Activated CD4-positive, alpha-beta memory T cell treated with anti-CD3 and anti-CD28 coated beads for 36 hours (primary cell): ENCODE measurements around the gene IP6K1. TPM values are rescaled to one million over a fixed set of nuclear protein-coding genes. Genes with fewer than 3 reads are reported as not detected.

ENCODE experiments used
- CTCF ChIA-PET: fragments of 350-600 bp; sonication (Branson Sonifier 250); formaldehyde crosslinking; loops from one replicate; lab custom pipeline; 2021; ENCODE audit warnings: antibody characterized with exemption, inconsistent platforms; lab: Charles Lee
- POLR2A ChIA-PET: fragments of 350-600 bp; sonication (Branson Sonifier 250); formaldehyde crosslinking; loops from one replicate; lab custom pipeline; 2021; ENCODE audit warnings: antibody characterized with exemption; lab: Charles Lee
- DNase-seq: peaks from one replicate; pipeline ENCODE4 v3.0.0-alpha.2; 2020
- H3K27ac Mint-ChIP-seq: one replicate; pipeline ENCODE4 v1.8.0; 2021; ENCODE audit warnings: mixed read lengths
- H3K27me3 Mint-ChIP-seq: one replicate; pipeline ENCODE4 v1.8.0; 2021; ENCODE audit warnings: mixed read lengths
- H3K36me3 Mint-ChIP-seq: one replicate; pipeline ENCODE4 v1.8.0; 2021; ENCODE audit warnings: mixed read lengths
- H3K4me1 Mint-ChIP-seq: one replicate; pipeline ENCODE4 v1.8.0; 2021; ENCODE audit warnings: low read depth, mixed read lengths
- H3K4me3 Mint-ChIP-seq: one replicate; pipeline ENCODE4 v1.8.0; 2021; ENCODE audit warnings: mild to moderate bottlenecking, mixed read lengths
- H3K9me3 Mint-ChIP-seq: one replicate; pipeline ENCODE4 v1.8.0; 2021; ENCODE audit warnings: mixed read lengths
- intact Hi-C: fragments of 100-400 bp; cut with micrococcal nuclease; formaldehyde crosslinking; loops from one replicate; pipeline ENCODE4 v1.15.1; 2023
- microRNA-seq: library from miRNA; unstranded; fragments of <30 nt; microRNA quantifications from one replicate; pipeline ENCODE4 v1.2.0, GENCODE V29; 2022; ENCODE audit warnings: borderline number of aligned reads, borderline microRNAs expressed, borderline replicate concordance
- total RNA-seq, 2 experiments: library from RNA; stranded (reverse); gene quantifications; one replicate each; pipeline ENCODE4 v1.2.3, GENCODE V29; 2021

Gene IP6K1
- total RNA-seq, 2 experiments from 2014 or later = 28.8 to 29.3 TPM

DNA sequence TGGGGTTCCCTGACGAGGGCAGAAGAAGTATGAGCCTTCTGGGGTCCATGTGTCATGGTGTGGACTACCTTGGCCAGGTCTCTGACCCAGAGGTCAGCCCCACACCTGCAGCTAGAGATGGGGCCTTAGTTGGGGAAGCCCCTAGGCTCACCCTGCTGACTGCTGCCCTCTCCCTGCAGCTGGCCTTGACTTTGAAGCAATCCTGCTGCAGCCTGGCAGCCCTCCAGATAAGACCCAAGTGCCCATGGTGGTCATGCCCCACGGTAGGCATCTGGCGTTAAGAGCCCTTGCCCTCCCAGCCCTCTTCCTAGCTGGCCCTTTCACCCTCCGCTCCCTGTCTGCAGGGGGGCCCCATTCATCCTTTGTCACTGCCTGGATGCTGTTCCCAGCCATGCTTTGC is 104.8 kb downstream of the IP6K1 start:
- ChIA-PET POLR2A (no interaction called here), CTCF (interaction anchor here (0.9 kb wide), 1 partner anchor 10 kb away, joined by 3 read pairs; no protein-coding TSS in a partner anchor)
- H3K4me1 Mint-ChIP-seq = peaks cover 10% of the 10 kb centered on the region
- H3K27ac Mint-ChIP-seq = no peak overlapping the region
- no peaks in the 10 kb centered on the region for H3K9me3 Mint-ChIP-seq
- DNase-seq = no peak
- intact Hi-C loops = no loop called here
- no peaks in the 10 kb centered on the region for H3K27me3 Mint-ChIP-seq
- no peak overlapping the region for H3K4me3 Mint-ChIP-seq
- peaks cover 28% of the 10 kb centered on the region for H3K36me3 Mint-ChIP-seq

DNA sequence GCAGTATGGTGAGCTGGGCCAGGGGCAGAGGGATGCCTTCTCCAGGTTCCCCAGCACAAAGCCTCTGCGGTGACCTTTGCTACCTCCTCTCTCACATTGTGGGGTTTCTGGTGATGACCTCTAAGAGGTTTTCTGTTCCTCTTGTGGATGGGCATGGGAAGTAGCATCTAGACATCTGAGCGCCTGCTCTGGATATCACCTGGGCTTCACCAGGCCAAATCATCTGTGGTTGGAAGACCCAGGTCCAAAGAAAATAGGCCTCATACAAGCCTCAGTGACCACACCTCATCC is 105.2 kb downstream of the IP6K1 start:
- ChIA-PET CTCF (interaction anchor here (0.9 kb wide), 1 partner anchor 9 kb away, joined by 3 read pairs; no protein-coding TSS in a partner anchor), POLR2A (no interaction called here)
- no peaks in the 10 kb centered on the region for H3K9me3 Mint-ChIP-seq
- intact Hi-C loops = no loop called here
- H3K4me3 Mint-ChIP-seq = no peak overlapping the region
- DNase-seq = no peak
- peaks cover 29% of the 10 kb centered on the region for H3K36me3 Mint-ChIP-seq
- no peak overlapping the region for H3K27ac Mint-ChIP-seq
- H3K4me1 Mint-ChIP-seq = peaks cover 12% of the 10 kb centered on the region
- H3K27me3 Mint-ChIP-seq = no peaks in the 10 kb centered on the region

DNA sequence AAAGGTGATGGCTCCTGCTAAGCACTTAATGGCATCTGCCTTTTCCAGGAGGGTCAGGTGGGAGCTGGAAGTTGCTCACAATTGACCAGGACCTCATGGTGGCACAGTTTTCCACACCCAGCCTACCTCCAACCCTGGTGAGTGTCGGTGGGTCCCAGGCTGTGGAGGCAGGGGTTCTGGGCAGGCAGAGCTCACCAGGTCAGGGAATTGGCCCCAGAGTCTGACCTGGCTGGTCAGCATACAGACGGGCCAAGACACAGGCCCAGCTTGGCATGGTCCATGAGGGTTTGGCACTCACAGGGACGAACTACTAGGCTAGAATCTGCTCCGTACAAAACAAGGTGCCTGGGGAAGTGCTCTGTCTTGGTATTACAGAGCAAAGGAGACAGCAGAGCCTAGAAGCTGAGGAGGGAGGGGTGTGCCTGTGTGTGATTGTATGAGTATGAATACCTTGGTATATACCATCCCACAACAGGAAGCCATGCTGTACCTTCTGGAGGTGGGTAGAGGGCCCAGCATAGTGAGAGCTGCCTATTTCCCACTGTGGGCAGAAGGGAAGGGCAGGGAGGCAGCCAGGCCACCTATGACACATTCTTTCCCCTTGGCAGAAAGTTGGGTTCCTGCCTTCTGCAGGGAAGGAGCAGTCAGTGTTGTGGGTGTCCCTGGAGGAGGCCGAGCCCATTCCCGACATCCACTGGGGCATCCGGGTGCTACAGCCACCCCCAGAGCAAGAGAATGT is 105.7 kb downstream of the IP6K1 start:
- H3K27ac Mint-ChIP-seq = no peak overlapping the region
- peaks cover 32% of the 10 kb centered on the region for H3K36me3 Mint-ChIP-seq
- ChIA-PET CTCF (interaction anchor here (0.9 kb wide), 1 partner anchor 9 kb away, joined by 3 read pairs; no protein-coding TSS in a partner anchor), POLR2A (no interaction called here)
- no peaks in the 10 kb centered on the region for H3K9me3 Mint-ChIP-seq
- intact Hi-C loops = no loop called here
- no peak for DNase-seq
- no peaks in the 10 kb centered on the region for H3K27me3 Mint-ChIP-seq
- no peak overlapping the region for H3K4me3 Mint-ChIP-seq
- peaks cover 16% of the 10 kb centered on the region for H3K4me1 Mint-ChIP-seq

DNA sequence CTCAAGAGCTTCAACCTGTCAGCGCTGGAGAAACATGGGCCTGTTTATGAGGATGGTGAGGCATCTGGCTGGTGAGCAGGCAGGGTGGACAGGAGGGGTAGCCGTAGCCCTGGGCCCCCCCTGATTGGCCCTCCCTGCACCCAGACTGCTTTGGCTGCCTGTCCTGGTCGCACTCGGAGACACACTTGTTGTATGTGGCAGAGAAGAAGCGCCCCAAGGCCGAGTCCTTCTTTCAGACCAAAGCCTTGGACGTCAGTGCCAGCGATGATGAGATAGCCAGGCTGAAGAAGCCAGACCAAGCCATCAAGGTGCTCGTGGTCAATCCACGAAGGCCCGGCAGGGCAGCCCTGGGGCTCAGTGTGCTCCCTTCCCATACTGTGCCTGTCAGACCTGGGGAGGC is 110.4 kb downstream of the IP6K1 start:
- no peaks in the 10 kb centered on the region for H3K27me3 Mint-ChIP-seq
- no peak overlapping the region for H3K27ac Mint-ChIP-seq
- no peak overlapping the region for H3K4me3 Mint-ChIP-seq
- intact Hi-C loops = loop anchor here (2.0 kb wide), 2 partner anchors 49 to 205 kb away; partner anchors contain the start of gene DAG1
- POLR2A ChIA-PET = no interaction called here
- H3K4me1 Mint-ChIP-seq = peaks cover 32% of the 10 kb centered on the region
- H3K36me3 Mint-ChIP-seq = peaks cover 18% of the 10 kb centered on the region
- DNase-seq = no peak
- CTCF ChIA-PET = interaction anchor here (1.5 kb wide), 1 partner anchor 136 kb away, joined by 7 read pairs; no protein-coding TSS in a partner anchor
- no peaks in the 10 kb centered on the region for H3K9me3 Mint-ChIP-seq

DNA sequence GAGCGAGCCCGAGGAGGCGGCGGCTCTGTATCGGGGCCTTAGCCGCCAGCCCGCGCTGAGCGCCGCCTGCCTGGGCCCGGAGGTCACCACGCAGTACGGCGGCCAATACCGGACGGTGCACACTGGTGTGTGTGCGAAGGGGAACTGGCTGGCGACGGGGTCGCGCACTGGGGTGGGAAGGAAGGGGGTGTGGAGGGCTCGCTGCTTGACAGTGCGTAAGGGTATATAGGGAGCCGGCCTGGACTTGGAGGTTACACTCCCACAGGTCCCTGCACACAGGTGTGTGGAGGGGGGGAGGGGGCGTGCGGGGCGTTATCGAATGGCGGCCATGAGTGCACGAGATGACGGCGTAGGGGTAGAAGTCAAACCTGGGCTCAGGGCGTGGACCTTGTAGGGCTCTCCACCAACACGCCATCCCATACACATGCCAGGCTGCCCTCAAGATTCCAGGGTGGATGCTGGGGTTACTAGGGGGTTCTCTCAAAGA is 111.8 kb downstream of the IP6K1 start:
- CTCF ChIA-PET = interaction anchor here (1.5 kb wide), 1 partner anchor 135 kb away, joined by 7 read pairs; no protein-coding TSS in a partner anchor
- DNase-seq = no peak

More for the DNA sequence above, 111.8 kb downstream of the IP6K1 start:
- Mint-ChIP-seq H3K27ac (peak overlapping the region; percentile 13), H3K9me3 (no peaks in the 10 kb centered on the region), H3K27me3 (no peaks in the 10 kb centered on the region), H3K4me3 (peak overlapping the region; percentile 93), H3K36me3 (peaks cover 13% of the 10 kb centered on the region), H3K4me1 (peaks cover 32% of the 10 kb centered on the region)
- POLR2A ChIA-PET = no interaction called here
- intact Hi-C loops = loop anchor here (1.0 to 5.0 kb wide), 5 partner anchors 15 to 572 kb away; partner anchors contain the start of genes DAG1, MST1, QARS1 and RNF123

Small RNA genes lying within 50 kb of the gene (microRNA-seq; reads per million reads assigned to microRNA genes)
- 1.6 reads per million for gene MIR5193

Other genes with a start within 250 kb of the IP6K1 start
- under 1 TPM; 0.05 to 0.07 TPM for gene BSN, start 232.1 kb downstream of the IP6K1 start, total RNA-seq
- 100 to 1,000 TPM; 141 to 143 TPM for gene APEH, start 112.2 kb downstream of the IP6K1 start, total RNA-seq
- gene MST1, start 97.1 kb downstream of the IP6K1 start, total RNA-seq = 1 to 10 TPM; 8.1 to 8.2 TPM
- 10 to 100 TPM; 21.0 to 29.7 TPM for gene RNF123, start 97.0 kb downstream of the IP6K1 start, total RNA-seq
- gene AMIGO3, start 66.9 kb downstream of the IP6K1 start, total RNA-seq = not detected
- 10 to 100 TPM; 41.0 to 45.4 TPM for gene GMPPB, start 62.6 kb downstream of the IP6K1 start, total RNA-seq
- under 1 TPM in 1 of 2 experiments, not detected in 1; 0.22 TPM for gene CDHR4, start 13.3 kb upstream of the IP6K1 start, total RNA-seq
- gene INKA1, start 16.7 kb upstream of the IP6K1 start, total RNA-seq = 1 to 10 TPM; 1.0 to 1.2 TPM
- 10 to 100 TPM; 85.6 to 86.4 TPM for gene UBA7, start 27.4 kb upstream of the IP6K1 start, total RNA-seq
- gene TRAIP, start 70.0 kb upstream of the IP6K1 start, total RNA-seq = 10 to 100 TPM; 22.7 to 25.3 TPM
- under 1 TPM; 0.39 to 0.43 TPM for gene CAMKV, start 83.4 kb upstream of the IP6K1 start, total RNA-seq
- gene MST1R, start 117.3 kb upstream of the IP6K1 start, total RNA-seq = under 1 TPM; 0.39 to 0.93 TPM
- 1 to 10 TPM; 6.3 to 7.8 TPM for gene MON1A, start 143.3 kb upstream of the IP6K1 start, total RNA-seq
- 10 to 100 TPM; 73.5 to 83.7 TPM for gene RBM6, start 153.6 kb upstream of the IP6K1 start, total RNA-seq